Endothelial cell (in vitro differentiated cells): ENCODE measurements around the gene GRM8. TPM values are rescaled to one million over a fixed set of nuclear protein-coding genes. Genes with fewer than 3 reads are reported as not detected.

Experiments
- DNase-seq: peaks from one replicate; pipeline ENCODE4 v3.0.0; 2021; ENCODE audit warnings: low spot score
- H3K27ac Mint-ChIP-seq: one replicate; pipeline ENCODE4 v1.8.0; 2021; ENCODE audit warnings: mixed read lengths, inconsistent platforms; ENCODE audit not compliant: unreplicated experiment
- H3K27me3 Mint-ChIP-seq: one replicate; pipeline ENCODE4 v1.8.0; 2021; ENCODE audit warnings: mild to moderate bottlenecking, moderate library complexity, mixed read lengths, inconsistent platforms; ENCODE audit not compliant: unreplicated experiment
- H3K36me3 Mint-ChIP-seq: one replicate; pipeline ENCODE4 v1.8.0; 2021; ENCODE audit warnings: mild to moderate bottlenecking, low read depth, mixed read lengths, inconsistent platforms; ENCODE audit not compliant: unreplicated experiment
- H3K4me1 Mint-ChIP-seq: one replicate; pipeline ENCODE4 v1.8.0; 2021; ENCODE audit warnings: mild to moderate bottlenecking, mixed read lengths, inconsistent platforms; ENCODE audit not compliant: unreplicated experiment
- H3K4me3 Mint-ChIP-seq: one replicate; pipeline ENCODE4 v1.8.0; 2021; ENCODE audit warnings: mild to moderate bottlenecking, mixed read lengths, inconsistent platforms; ENCODE audit not compliant: unreplicated experiment
- H3K9me3 Mint-ChIP-seq: one replicate; pipeline ENCODE4 v1.8.0; 2021; ENCODE audit warnings: mixed read lengths, inconsistent platforms; ENCODE audit not compliant: unreplicated experiment
- total RNA-seq: library from RNA; stranded (reverse); fragmentation: NEBNext Ultra II Directional; extraction: Animal tissue kit (Norgen Biotek cat#: 25700); gene quantifications from one replicate; pipeline ENCODE4 v1.2.1, GENCODE V29; 2021; ENCODE audit not compliant: unreplicated experiment
- TF ChIP-seq, protein P1 (sequence below): fragments of 200-600 bp; sonication (generic); IDR thresholded peaks from one replicate; pipeline ENCODE4 v1.5.0; 2021; ENCODE audit warnings: antibody characterized with exemption; ENCODE audit not compliant: unreplicated experiment

Gene GRM8
- total RNA-seq, 1 donor from 2014 or later: 1.5 TPM

DNA sequence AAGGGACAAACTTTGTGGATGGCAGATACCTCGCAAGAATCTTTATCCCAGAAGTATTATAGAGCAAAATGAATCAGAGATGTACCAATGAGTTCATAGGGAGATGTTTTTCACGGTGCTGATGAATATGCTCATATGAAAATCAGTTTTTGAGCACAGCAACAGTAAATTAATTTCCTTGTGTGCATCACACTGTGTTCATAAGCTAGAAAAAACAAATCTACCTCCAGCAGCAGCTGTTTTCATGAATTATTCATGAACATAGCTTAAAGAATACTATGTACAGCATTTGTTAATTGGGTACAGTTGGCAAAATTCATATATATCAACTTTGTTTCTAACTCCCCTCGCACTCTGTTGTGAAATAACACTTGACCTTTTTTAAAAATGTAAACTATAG lies 809.8 kb downstream of the GRM8 start:
- H3K4me1 Mint-ChIP-seq: no peaks in the 10 kb centered on the region
- no peak for DNase-seq
- no peak overlapping the region for H3K27ac Mint-ChIP-seq
- no peaks in the 10 kb centered on the region for H3K9me3 Mint-ChIP-seq
- TF ChIP-seq, protein P1, sequence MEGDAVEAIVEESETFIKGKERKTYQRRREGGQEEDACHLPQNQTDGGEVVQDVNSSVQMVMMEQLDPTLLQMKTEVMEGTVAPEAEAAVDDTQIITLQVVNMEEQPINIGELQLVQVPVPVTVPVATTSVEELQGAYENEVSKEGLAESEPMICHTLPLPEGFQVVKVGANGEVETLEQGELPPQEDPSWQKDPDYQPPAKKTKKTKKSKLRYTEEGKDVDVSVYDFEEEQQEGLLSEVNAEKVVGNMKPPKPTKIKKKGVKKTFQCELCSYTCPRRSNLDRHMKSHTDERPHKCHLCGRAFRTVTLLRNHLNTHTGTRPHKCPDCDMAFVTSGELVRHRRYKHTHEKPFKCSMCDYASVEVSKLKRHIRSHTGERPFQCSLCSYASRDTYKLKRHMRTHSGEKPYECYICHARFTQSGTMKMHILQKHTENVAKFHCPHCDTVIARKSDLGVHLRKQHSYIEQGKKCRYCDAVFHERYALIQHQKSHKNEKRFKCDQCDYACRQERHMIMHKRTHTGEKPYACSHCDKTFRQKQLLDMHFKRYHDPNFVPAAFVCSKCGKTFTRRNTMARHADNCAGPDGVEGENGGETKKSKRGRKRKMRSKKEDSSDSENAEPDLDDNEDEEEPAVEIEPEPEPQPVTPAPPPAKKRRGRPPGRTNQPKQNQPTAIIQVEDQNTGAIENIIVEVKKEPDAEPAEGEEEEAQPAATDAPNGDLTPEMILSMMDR: no peak
- H3K27me3 Mint-ChIP-seq: no peaks in the 10 kb centered on the region
- H3K4me3 Mint-ChIP-seq: no peak overlapping the region
- H3K36me3 Mint-ChIP-seq: no peaks in the 10 kb centered on the region

DNA sequence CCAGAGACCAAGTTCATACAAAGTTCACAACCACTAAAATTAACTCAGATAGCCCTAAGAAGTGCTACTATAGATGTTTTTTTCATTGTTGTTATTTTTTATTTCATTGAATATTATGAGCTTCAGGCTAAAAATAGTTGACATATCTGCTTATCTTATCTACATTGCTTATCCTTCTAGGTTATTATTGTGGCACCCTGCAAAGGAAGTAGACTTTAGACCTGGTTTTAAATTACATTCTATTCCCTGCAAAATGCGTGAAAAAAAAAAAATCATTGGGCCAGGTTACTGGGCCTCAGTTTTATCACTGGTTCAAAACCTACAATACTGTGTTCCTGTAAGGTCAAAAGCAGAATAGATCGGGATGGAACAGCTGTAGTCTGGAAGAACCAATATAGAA lies 811.0 kb downstream of the GRM8 start:
- Mint-ChIP-seq H3K4me1 (no peaks in the 10 kb centered on the region), H3K4me3 (no peak overlapping the region), H3K36me3 (no peaks in the 10 kb centered on the region), H3K27ac (no peak overlapping the region), H3K9me3 (no peaks in the 10 kb centered on the region), H3K27me3 (no peaks in the 10 kb centered on the region)
- TF ChIP-seq, protein P1: no peak
- no peak for DNase-seq

DNA sequence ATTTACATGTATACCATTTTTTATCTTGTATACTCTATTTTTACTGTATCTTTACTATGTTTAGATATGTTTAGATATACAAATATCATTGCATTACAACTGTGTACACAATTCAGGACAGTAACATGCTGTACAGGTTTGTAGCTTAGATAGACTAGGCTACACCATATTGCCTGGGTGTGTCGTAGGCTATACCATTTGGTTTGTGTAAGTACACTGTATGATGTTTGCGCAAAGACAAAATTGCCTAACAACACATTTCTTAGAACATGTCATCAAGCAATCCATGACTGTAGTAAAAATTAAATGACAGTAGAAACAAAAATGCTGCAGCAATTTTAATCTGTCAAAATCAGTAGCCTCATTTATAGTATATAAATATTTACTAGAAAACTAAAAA lies 812.2 kb downstream of the GRM8 start:
- Mint-ChIP-seq H3K9me3 (no peaks in the 10 kb centered on the region), H3K4me1 (no peaks in the 10 kb centered on the region), H3K27me3 (no peaks in the 10 kb centered on the region), H3K4me3 (no peak overlapping the region), H3K36me3 (no peaks in the 10 kb centered on the region), H3K27ac (no peak overlapping the region)
- DNase-seq: no peak
- TF ChIP-seq, protein P1: no peak

DNA sequence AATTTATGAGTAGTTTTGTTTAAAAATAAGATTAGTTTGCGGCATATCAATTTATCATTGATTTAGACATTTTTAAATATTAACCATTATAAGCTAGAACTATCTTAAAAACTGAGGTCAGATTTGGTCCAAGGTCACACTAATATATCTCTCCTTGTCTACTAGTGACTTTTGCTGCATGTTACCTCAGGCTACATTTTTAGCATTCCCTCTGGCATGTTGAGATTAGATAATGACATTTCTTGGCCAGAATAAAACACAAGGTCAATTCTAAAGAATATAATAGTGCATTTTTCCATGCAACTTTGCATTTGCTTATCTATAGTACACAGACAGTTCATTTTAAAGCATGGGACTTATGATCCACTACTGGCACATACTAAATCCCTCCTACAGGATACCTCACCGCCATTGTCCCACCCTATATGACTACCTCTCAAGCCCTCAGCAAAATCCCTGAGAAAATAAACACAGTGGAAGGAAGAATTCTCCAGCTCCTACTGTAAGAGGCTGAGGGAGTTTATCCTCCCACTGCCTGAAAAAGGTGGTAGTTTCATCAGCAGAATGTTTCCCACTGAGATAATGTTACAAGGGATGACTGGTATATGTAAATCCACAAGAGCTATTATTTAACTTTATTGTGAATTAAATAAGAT lies 816.4 kb downstream of the GRM8 start:
- TF ChIP-seq, protein P1: no peak
- H3K27me3 Mint-ChIP-seq: no peaks in the 10 kb centered on the region
- DNase-seq: no peak
- H3K9me3 Mint-ChIP-seq: no peaks in the 10 kb centered on the region
- no peak overlapping the region for H3K4me3 Mint-ChIP-seq
- H3K36me3 Mint-ChIP-seq: no peaks in the 10 kb centered on the region
- no peak overlapping the region for H3K27ac Mint-ChIP-seq
- H3K4me1 Mint-ChIP-seq: no peaks in the 10 kb centered on the region

DNA sequence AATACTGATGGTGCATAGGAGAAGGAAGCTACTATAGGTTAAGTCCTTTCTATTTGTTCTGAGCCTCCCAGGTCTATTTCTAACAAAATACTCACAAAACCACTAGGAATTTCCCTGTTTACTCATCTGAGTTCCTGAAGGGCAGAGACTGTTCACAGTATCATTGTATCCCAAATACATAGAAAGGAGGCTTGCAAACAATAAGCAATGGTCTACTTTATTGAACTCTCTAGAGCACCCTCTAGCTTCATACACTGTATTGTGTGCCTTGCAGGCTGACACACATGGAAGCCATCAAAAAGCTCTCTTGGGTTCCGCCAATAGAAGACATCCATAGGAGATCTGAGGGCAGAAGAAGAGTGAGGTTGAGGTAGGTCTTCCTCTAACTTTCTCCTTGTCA lies 826.1 kb downstream of the GRM8 start:
- no peak overlapping the region for H3K4me3 Mint-ChIP-seq
- no peaks in the 10 kb centered on the region for H3K36me3 Mint-ChIP-seq
- TF ChIP-seq, protein P1: no peak
- H3K9me3 Mint-ChIP-seq: no peaks in the 10 kb centered on the region
- peaks cover 8% of the 10 kb centered on the region for H3K4me1 Mint-ChIP-seq
- DNase-seq: no peak
- no peaks in the 10 kb centered on the region for H3K27me3 Mint-ChIP-seq
- no peak overlapping the region for H3K27ac Mint-ChIP-seq
